Parathyroid adenoma (tissue), 2 donors: ENCODE results near the gene C9orf153.
"Not testable (repeated sequence)": the region's sequence is repeated elsewhere in the genome, so short reads cannot be mapped to it uniquely, and the experiment has no call there.

Experiments
- H2AFZ ChIP-seq: fragments of 300-600 bp; sonication (generic); one replicate; pipeline ENCODE4 v1.7.0; 2017; ENCODE audit warnings: antibody characterized with exemption, mild to moderate bottlenecking
- H3K27ac ChIP-seq: fragments of 300-600 bp; sonication (generic); one replicate; pipeline ENCODE4 v1.7.0; 2017
- H3K27me3 ChIP-seq: fragments of 300-600 bp; sonication (generic); one replicate; pipeline ENCODE4 v1.7.0; 2017; ENCODE audit warnings: low read length; ENCODE audit not compliant: control insufficient read depth, insufficient read depth
- H3K36me3 ChIP-seq: fragments of 300-600 bp; sonication (generic); one replicate; pipeline ENCODE4 v1.7.0; 2017; ENCODE audit warnings: low read length; ENCODE audit not compliant: control insufficient read depth, insufficient read depth
- H3K4me1 ChIP-seq: fragments of 300-600 bp; sonication (generic); one replicate; pipeline ENCODE4 v1.7.0; 2017; ENCODE audit warnings: control low read depth
- H3K4me2 ChIP-seq: fragments of 300-600 bp; sonication (generic); one replicate; pipeline ENCODE4 v1.7.0; 2017; ENCODE audit warnings: low read length
- H3K4me3 ChIP-seq: fragments of 300-600 bp; sonication (generic); one replicate; pipeline ENCODE4 v1.7.0; 2017; ENCODE audit warnings: low read depth, low read length
- H3K79me2 ChIP-seq: fragments of 300-600 bp; sonication (generic); one replicate; pipeline ENCODE4 v1.7.0; 2017; ENCODE audit warnings: control low read depth
- H3K9ac ChIP-seq: fragments of 300-600 bp; sonication (generic); one replicate; pipeline ENCODE4 v1.7.0; 2017; ENCODE audit warnings: mild to moderate bottlenecking
- H3K9me3 ChIP-seq: fragments of 300-600 bp; sonication (generic); one replicate; pipeline ENCODE4 v1.7.0; 2017; ENCODE audit warnings: low read length; ENCODE audit not compliant: control insufficient read depth
- TF ChIP-seq, protein P1 (sequence below): fragments of 300-600 bp; sonication (generic); IDR thresholded peaks from one replicate; pipeline ENCODE4 v1.7.0; 2017; ENCODE audit warnings: antibody characterized with exemption, mild to moderate bottlenecking
- donor health status: primary hyperparathyroidism.

The C9orf153 gene

DNA sequence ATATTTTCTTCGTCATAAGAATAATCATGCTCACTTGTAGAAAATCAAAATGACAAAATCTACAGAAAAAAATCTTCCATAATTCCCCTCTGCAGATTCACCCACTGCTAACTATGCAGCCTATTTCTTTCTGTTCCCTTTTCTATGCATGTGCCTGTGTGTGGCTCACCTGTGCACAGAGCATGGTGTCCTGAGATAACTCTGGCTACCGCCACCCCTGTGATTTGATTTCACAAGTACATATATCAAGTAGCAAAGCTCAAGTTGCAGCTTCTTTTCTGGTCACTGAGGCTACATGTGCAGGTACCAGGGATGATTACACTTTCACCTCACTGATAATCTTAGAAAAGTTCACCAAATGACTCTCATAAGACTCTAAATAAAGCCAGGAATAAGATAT lies 41.2 kb upstream of the C9orf153 start:
- Histone ChIP-seq H2AFZ (no peak overlapping the region), H3K36me3 (no peaks in the 10 kb centered on the region), H3K9ac (no peak overlapping the region), H3K4me1 (peaks cover 18% of the 10 kb centered on the region), H3K79me2 (no peaks in the 10 kb centered on the region), H3K9me3 (no peaks in the 10 kb centered on the region), H3K27ac (peak overlapping the region; percentile 11), H3K4me3 (no peak overlapping the region), H3K4me2 (no peak overlapping the region), H3K27me3 (no peaks in the 10 kb centered on the region)
- TF ChIP-seq, protein P1, sequence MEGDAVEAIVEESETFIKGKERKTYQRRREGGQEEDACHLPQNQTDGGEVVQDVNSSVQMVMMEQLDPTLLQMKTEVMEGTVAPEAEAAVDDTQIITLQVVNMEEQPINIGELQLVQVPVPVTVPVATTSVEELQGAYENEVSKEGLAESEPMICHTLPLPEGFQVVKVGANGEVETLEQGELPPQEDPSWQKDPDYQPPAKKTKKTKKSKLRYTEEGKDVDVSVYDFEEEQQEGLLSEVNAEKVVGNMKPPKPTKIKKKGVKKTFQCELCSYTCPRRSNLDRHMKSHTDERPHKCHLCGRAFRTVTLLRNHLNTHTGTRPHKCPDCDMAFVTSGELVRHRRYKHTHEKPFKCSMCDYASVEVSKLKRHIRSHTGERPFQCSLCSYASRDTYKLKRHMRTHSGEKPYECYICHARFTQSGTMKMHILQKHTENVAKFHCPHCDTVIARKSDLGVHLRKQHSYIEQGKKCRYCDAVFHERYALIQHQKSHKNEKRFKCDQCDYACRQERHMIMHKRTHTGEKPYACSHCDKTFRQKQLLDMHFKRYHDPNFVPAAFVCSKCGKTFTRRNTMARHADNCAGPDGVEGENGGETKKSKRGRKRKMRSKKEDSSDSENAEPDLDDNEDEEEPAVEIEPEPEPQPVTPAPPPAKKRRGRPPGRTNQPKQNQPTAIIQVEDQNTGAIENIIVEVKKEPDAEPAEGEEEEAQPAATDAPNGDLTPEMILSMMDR = no peak

DNA sequence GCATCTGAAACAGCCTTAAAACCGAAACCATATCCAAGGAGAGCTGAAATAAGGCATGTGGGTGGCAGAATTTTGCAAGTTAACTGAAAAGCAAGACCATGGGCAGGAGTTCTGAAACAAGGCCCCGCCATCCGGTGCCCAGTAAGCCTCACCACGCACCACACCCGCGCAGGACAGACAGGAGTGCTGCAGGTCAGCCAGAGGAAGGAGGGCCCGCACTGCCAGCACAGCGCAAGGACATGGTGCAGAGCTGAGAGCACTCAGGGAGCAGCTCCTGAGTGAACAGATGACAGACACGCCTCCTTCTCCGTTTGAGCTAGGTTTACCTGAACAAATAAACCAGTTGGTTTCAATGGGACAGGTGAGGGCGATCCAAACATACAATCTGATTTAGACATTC lies 39.4 kb upstream of the C9orf153 start:
- Histone ChIP-seq H3K4me1 (peaks cover 13% of the 10 kb centered on the region), H3K9ac (no peak overlapping the region), H3K79me2 (no peaks in the 10 kb centered on the region), H3K27ac (peak overlapping the region; percentile 58), H3K9me3 (no peaks in the 10 kb centered on the region), H3K4me3 (peak overlapping the region; percentile 33), H2AFZ (peak overlapping the region; percentile 48), H3K27me3 (no peaks in the 10 kb centered on the region), H3K4me2 (peak overlapping the region; percentile 37), H3K36me3 (no peaks in the 10 kb centered on the region)
- TF ChIP-seq, protein P1 = no peak

DNA sequence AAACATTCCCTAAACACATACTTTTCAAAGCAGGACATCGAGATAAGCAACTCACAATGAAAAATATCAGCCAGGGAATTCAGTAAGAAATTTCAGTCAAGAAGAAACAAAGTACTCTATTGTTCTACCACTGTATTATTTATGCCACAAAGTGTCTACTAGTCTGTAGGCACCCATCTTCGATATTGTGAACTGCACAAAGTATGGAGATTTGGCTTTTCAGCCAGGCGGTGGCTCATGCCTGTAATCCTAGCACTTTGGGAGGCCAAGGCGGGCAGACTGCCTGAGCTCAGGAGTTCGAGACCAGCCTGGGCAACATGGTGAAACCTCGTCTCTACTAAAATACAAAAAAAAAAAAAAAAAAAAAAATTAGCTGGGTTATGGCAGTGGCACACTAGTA lies 30.9 kb upstream of the C9orf153 start:
- not testable (repeated sequence) for H3K79me2 ChIP-seq, H3K4me2 ChIP-seq, H2AFZ ChIP-seq, H3K9me3 ChIP-seq, H3K4me1 ChIP-seq, H3K27me3 ChIP-seq, H3K9ac ChIP-seq, H3K27ac ChIP-seq, H3K36me3 ChIP-seq, H3K4me3 ChIP-seq

DNA sequence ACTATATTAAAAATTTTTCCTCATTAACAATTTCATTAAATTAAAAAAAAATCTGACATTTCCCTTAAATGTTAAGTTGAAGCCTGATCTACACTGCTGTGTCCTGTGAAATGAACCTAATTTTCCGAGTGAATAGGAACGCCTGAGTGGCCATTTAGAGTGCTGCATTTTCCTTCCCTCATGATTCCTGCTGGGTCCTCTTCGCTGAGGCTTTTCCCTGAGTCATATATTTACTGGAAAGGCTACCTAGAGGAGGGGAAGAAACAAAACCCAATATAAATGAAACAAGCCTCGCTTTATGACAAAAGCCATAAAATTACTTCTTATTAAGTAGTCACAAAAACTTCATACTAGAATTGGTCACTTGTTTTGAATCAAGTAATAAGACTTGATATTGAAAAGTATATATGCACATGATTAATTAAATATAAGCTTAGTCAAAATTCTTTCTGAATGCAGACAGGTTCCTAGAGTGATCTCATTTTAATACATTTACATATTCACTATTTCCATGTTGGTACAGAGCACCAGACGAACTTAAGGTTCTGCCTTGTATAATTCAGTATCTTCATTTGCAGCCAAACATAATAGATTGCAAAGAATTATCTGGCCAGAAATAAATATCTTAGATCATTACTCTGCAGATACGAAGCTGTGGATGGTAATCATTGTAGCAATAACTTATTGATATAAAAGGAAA lies 29.2 kb upstream of the C9orf153 start:
- Histone ChIP-seq H3K27ac (no peak overlapping the region), H3K27me3 (no peaks in the 10 kb centered on the region), H2AFZ (no peak overlapping the region), H3K9ac (no peak overlapping the region), H3K9me3 (no peaks in the 10 kb centered on the region), H3K4me1 (no peaks in the 10 kb centered on the region), H3K4me2 (no peak overlapping the region), H3K36me3 (no peaks in the 10 kb centered on the region), H3K4me3 (no peak overlapping the region), H3K79me2 (no peaks in the 10 kb centered on the region)
- TF ChIP-seq, protein P1 = no peak

DNA sequence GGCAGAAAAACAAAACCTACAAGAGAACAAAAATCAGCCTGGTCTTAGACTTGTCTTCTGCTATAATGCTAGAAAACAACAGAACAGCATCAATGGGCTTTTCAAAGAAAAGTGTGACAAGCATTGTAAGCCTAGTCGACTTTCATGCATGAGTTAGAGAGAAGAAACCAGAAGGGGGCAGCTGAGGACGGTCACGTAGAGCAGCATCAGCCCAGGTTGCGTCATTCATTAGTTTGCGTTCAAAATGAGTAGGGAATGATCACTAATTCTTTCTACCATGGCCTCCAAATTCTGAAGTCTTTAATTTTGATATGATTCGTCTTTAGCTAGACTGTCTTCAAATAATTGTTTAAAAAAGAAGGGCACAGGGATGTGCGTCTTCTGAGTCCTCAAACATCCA lies 27.6 kb upstream of the C9orf153 start:
- Histone ChIP-seq H3K4me3 (no peak overlapping the region), H3K36me3 (no peaks in the 10 kb centered on the region), H3K27me3 (no peaks in the 10 kb centered on the region), H3K9ac (no peak overlapping the region), H3K4me1 (no peaks in the 10 kb centered on the region), H2AFZ (no peak overlapping the region), H3K27ac (no peak overlapping the region), H3K9me3 (no peaks in the 10 kb centered on the region), H3K79me2 (no peaks in the 10 kb centered on the region), H3K4me2 (no peak overlapping the region)
- TF ChIP-seq, protein P1 = peak; percentile 13
